Measurements from ENCODE around the gene SPECC1L. TPM values are rescaled to one million over a fixed set of nuclear protein-coding genes. Genes with fewer than 3 reads are reported as not detected.

Gene SPECC1L
- total and polyA plus RNA-seq, 2 experiments from 2014 or later = 21.1 to 34.0 TPM

- H3K9me2 ChIP-seq (ENCODE audit: insufficient read depth) = no peaks in the 10 kb centered on the region
- H3K4me1 ChIP-seq (ENCODE audit: insufficient read depth) = no peaks in the 10 kb centered on the region
- no peak for TF ChIP-seq EZH2 (IDR thresholded peaks at IDR 0.05; ENCODE audit: insufficient read depth, poor library complexity, severe bottlenecking)
- no peak for TF ChIP-seq EZH2phosphoT487 (IDR thresholded peaks at IDR 0.05; ENCODE audit: insufficient read depth, low read depth)
- no peak for DNase-seq
- no peak overlapping the region for H3K4me2 ChIP-seq (ENCODE audit: unreplicated experiment)
- no peaks in the 10 kb centered on the region for H4K20me1 ChIP-seq (ENCODE audit: insufficient read depth)
- H3K79me2 ChIP-seq (ENCODE audit: insufficient read depth) = no peaks in the 10 kb centered on the region
- H3K27ac ChIP-seq = no peak overlapping the region
- in situ Hi-C loops (cut with MboI) = no loop called here
- H2AFZ ChIP-seq = no peak overlapping the region
- no peak overlapping the region for H3K4me3 ChIP-seq
- H3K36me3 ChIP-seq (ENCODE audit: low read depth) = no peaks in the 10 kb centered on the region
- no peaks in the 10 kb centered on the region for H3F3A ChIP-seq (ENCODE audit: insufficient read depth)
- H3K9ac ChIP-seq = no peak overlapping the region
- H3K27me3 ChIP-seq (replicated peaks; ENCODE audit: insufficient read depth) = no peaks in the 10 kb centered on the region
- H3K9me3 ChIP-seq (ENCODE audit: low read depth) = no peaks in the 10 kb centered on the region
Observed at GRCh38 chr22:24451162-24451561, 180.5 kb downstream of the SPECC1L start.

- 36 to 42% methylated on average over 1 of the region's 1 CpG for WGBS, 2 experiments (ENCODE audit: low coverage in 1 of 2, low lambda C conversion rate in 2 of 2, missing lambda C conversion rate in 2 of 2)
- Histone ChIP-seq H3K4me1 (ENCODE audit: insufficient read depth) (no peaks in the 10 kb centered on the region), H3K9me2 (ENCODE audit: insufficient read depth) (no peaks in the 10 kb centered on the region), H3K27ac (no peak overlapping the region), H3K9me3 (ENCODE audit: low read depth) (no peaks in the 10 kb centered on the region), H2AFZ (no peak overlapping the region), H3K27me3 (replicated peaks; ENCODE audit: insufficient read depth) (no peaks in the 10 kb centered on the region), H3K4me2 (ENCODE audit: unreplicated experiment) (no peak overlapping the region), H3F3A (ENCODE audit: insufficient read depth) (no peaks in the 10 kb centered on the region), H3K36me3 (ENCODE audit: low read depth) (no peaks in the 10 kb centered on the region), H3K79me2 (ENCODE audit: insufficient read depth) (no peaks in the 10 kb centered on the region), H3K4me3 (no peak overlapping the region), H3K9ac (no peak overlapping the region), H4K20me1 (ENCODE audit: insufficient read depth) (no peaks in the 10 kb centered on the region)
- no peak for TF ChIP-seq EZH2 (IDR thresholded peaks at IDR 0.05; ENCODE audit: insufficient read depth, poor library complexity, severe bottlenecking)
- DNase-seq = no peak
- in situ Hi-C loops (cut with MboI) = no loop called here
Observed at GRCh38 chr22:24453853-24454252, 183.2 kb downstream of the SPECC1L start.

DNA sequence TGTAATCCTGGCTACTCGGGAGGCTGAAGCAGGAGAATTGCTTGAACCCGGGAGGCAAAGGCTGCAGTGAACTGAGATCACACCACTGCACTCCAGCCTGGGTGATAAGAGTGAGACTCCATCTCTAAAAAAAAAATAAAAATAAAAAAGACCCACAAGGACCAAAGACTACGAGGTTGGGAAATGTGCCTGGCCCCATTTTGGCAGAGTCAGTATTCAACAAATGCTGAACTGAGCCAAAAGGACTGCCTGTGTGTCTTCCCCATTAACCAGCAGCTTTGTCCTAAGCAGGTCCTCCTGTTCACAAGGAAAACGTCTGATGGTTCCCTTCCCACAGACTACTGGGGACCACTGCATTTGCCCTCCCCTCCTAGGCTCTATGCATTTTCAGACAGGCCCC, 184.4 kb downstream of the SPECC1L start:
- H3K9me3 ChIP-seq (ENCODE audit: low read depth) = no peaks in the 10 kb centered on the region
- in situ Hi-C loops (cut with MboI) = no loop called here

DNA sequence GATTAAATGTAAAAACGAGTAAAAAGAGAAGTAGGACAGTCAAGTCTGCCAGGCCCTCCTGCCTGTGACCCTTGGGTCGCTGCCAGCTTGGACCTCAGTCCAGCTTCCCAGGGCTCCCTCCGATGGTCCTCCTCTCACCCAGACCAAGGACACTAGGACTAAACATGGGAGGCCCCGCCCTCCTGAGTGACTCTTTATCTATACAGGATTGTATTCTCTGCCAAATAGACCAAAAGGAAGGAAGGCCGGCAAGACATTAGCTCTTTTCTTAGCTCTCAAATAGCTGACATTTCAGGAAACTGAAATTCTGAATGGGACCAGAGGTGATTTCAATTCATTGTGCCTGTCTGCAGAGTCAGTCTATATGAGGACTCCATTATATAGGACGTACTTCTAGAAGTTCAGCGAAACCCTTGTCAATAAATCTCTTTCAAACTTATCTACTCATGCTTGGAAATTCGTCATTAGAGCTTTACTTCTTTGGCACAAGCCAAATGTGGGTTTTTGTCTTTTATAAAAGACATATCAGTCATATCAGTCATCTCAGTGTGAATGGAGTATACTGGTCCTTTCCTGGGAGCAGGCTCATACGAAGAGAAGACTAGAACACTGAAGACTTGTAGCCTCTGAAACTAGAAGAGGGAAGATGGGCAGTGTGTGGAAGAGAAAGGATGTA, 185.3 kb downstream of the SPECC1L start:
- 59 to 69% methylated on average over 9 of the region's 9 CpGs for WGBS, 2 experiments (ENCODE audit: low coverage in 1 of 2, low lambda C conversion rate in 2 of 2, missing lambda C conversion rate in 2 of 2)
- H3K4me3 ChIP-seq = no peak overlapping the region
- H2AFZ ChIP-seq = no peak overlapping the region
- in situ Hi-C loops (cut with MboI) = no loop called here
- no peaks in the 10 kb centered on the region for H3K9me3 ChIP-seq (ENCODE audit: low read depth)
- no peaks in the 10 kb centered on the region for H3K4me1 ChIP-seq (ENCODE audit: insufficient read depth)
- H3K79me2 ChIP-seq (ENCODE audit: insufficient read depth) = no peaks in the 10 kb centered on the region
- H3K9ac ChIP-seq = no peak overlapping the region
- no peaks in the 10 kb centered on the region for H3K36me3 ChIP-seq (ENCODE audit: low read depth)
- H3K9me2 ChIP-seq (ENCODE audit: insufficient read depth) = no peaks in the 10 kb centered on the region
- no peak for TF ChIP-seq EZH2 (IDR thresholded peaks at IDR 0.05; ENCODE audit: insufficient read depth, poor library complexity, severe bottlenecking)
- no peak for TF ChIP-seq EZH2phosphoT487 (IDR thresholded peaks at IDR 0.05; ENCODE audit: insufficient read depth, low read depth)
- H3F3A ChIP-seq (ENCODE audit: insufficient read depth) = no peaks in the 10 kb centered on the region
- no peaks in the 10 kb centered on the region for H4K20me1 ChIP-seq (ENCODE audit: insufficient read depth)
- no peak for DNase-seq
- no peak overlapping the region for H3K27ac ChIP-seq
- no peaks in the 10 kb centered on the region for H3K27me3 ChIP-seq (replicated peaks; ENCODE audit: insufficient read depth)
- H3K4me2 ChIP-seq (ENCODE audit: unreplicated experiment) = no peak overlapping the region

More for the DNA sequence above, 184.4 kb downstream of the SPECC1L start:
- Histone ChIP-seq H4K20me1 (ENCODE audit: insufficient read depth) (no peaks in the 10 kb centered on the region), H3K4me3 (no peak overlapping the region), H2AFZ (no peak overlapping the region), H3K4me1 (ENCODE audit: insufficient read depth) (no peaks in the 10 kb centered on the region), H3K4me2 (ENCODE audit: unreplicated experiment) (no peak overlapping the region), H3K27ac (no peak overlapping the region), H3K79me2 (ENCODE audit: insufficient read depth) (no peaks in the 10 kb centered on the region), H3K27me3 (replicated peaks; ENCODE audit: insufficient read depth) (no peaks in the 10 kb centered on the region), H3K9me2 (ENCODE audit: insufficient read depth) (no peaks in the 10 kb centered on the region), H3K36me3 (ENCODE audit: low read depth) (no peaks in the 10 kb centered on the region), H3K9ac (no peak overlapping the region), H3F3A (ENCODE audit: insufficient read depth) (no peaks in the 10 kb centered on the region)
- TF ChIP-seq EZH2 (IDR thresholded peaks at IDR 0.05; ENCODE audit: insufficient read depth, poor library complexity, severe bottlenecking) (no peak), EZH2phosphoT487 (IDR thresholded peaks at IDR 0.05; ENCODE audit: insufficient read depth, low read depth) (no peak)
- WGBS, 2 experiments (ENCODE audit: low coverage in 1 of 2, low lambda C conversion rate in 2 of 2, missing lambda C conversion rate in 2 of 2) = 54 to 64% methylated on average over 4 of the region's 4 CpGs
- DNase-seq = no peak

All from GM23248 (cell line).